Measurements from ENCODE around the gene SNPH.
A peak's percentile ranks its signal among the peaks of the same experiment; 100 is the strongest.
"Not testable (repeated sequence)": the region's sequence is repeated elsewhere in the genome, so short reads cannot be mapped to it uniquely, and the experiment has no call there.

The SNPH gene, protein sequence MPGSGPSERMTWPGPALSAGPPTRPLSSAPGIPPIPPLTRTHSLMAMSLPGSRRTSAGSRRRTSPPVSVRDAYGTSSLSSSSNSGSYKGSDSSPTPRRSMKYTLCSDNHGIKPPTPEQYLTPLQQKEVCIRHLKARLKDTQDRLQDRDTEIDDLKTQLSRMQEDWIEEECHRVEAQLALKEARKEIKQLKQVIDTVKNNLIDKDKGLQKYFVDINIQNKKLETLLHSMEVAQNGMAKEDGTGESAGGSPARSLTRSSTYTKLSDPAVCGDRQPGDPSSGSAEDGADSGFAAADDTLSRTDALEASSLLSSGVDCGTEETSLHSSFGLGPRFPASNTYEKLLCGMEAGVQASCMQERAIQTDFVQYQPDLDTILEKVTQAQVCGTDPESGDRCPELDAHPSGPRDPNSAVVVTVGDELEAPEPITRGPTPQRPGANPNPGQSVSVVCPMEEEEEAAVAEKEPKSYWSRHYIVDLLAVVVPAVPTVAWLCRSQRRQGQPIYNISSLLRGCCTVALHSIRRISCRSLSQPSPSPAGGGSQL

GRCh38 chr20:1266167-1266973 lies at the start of gene SNPH:
Gene SNPH (plus strand): TSS chr20:1266294. CDS start chr20:1296240, 29,946 bp downstream.
- H3K36me3 Mint-ChIP-seq (ENCODE audit: insufficient read depth): peaks cover 6% of the 10 kb centered on the region
- H3K4me1 Mint-ChIP-seq: peaks cover 36% of the 10 kb centered on the region
- no peaks in the 10 kb centered on the region for H3K27me3 Mint-ChIP-seq

GRCh38 chr20:1216527-1217427 lies 49.3 kb upstream of the SNPH start:
- H3K27ac Mint-ChIP-seq (ENCODE audit: low read depth); H3K36me3 Mint-ChIP-seq (ENCODE audit: insufficient read depth); ATAC-seq (replicated peaks; ENCODE audit: extremely low read depth, poor library complexity, severe bottlenecking); H3K9me3 Mint-ChIP-seq; DNase-seq (ENCODE audit: low spot score in 2 of 2); H3K4me3 Mint-ChIP-seq; H3K4me1 Mint-ChIP-seq: not testable (repeated sequence)
- H3K27me3 Mint-ChIP-seq: peaks cover 66% of the 10 kb centered on the region

More at GRCh38 chr20:1266167-1266973, at the start of gene SNPH:
- ATAC-seq (replicated peaks; ENCODE audit: extremely low read depth, poor library complexity, severe bottlenecking) (peak; percentile 93), DNase-seq (ENCODE audit: low spot score in 2 of 2) (peak; percentile 34 to 51)
- peak within 1 kb of the TSS; percentile 95 for H3K27ac Mint-ChIP-seq (ENCODE audit: low read depth)
- H3K9me3 Mint-ChIP-seq: no peaks in the 10 kb centered on the region
- peak within 1 kb of the TSS; percentile 79 for H3K4me3 Mint-ChIP-seq

DNA sequence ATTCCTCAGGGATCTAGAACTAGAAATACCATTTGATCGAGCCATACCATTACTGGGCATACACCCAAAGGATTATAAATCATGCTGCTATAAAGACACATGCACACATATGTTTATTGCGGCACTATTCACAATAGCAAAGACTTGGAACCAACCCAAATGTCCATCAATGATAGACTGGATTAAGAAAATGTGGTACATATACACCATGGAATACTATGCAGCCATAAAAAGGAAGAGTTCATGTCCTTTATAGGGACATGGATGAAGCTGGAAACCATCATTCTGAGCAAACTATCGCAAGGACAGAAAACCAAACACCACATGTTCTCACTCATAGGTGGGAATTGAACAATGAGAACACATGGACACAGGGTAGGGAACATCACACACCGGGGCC lies 43.3 kb upstream of the SNPH start:
- not testable (repeated sequence) for H3K4me3 Mint-ChIP-seq; ATAC-seq (replicated peaks; ENCODE audit: extremely low read depth, poor library complexity, severe bottlenecking); H3K36me3 Mint-ChIP-seq (ENCODE audit: insufficient read depth); H3K9me3 Mint-ChIP-seq; H3K27ac Mint-ChIP-seq (ENCODE audit: low read depth); H3K4me1 Mint-ChIP-seq; DNase-seq (ENCODE audit: low spot score in 2 of 2)
- H3K27me3 Mint-ChIP-seq: peaks cover 16% of the 10 kb centered on the region

- ATAC-seq (replicated peaks; ENCODE audit: extremely low read depth, poor library complexity, severe bottlenecking) (no peak), DNase-seq (ENCODE audit: low spot score in 2 of 2) (no peak)
- Mint-ChIP-seq H3K9me3 (no peaks in the 10 kb centered on the region), H3K27ac (ENCODE audit: low read depth) (no peak overlapping the region), H3K4me1 (peaks cover 5% of the 10 kb centered on the region), H3K36me3 (ENCODE audit: insufficient read depth) (peaks cover 2% of the 10 kb centered on the region), H3K4me3 (peak overlapping the region; percentile 57), H3K27me3 (peaks cover 9% of the 10 kb centered on the region)
Measured at GRCh38 chr20:1224205-1224890, 41.7 kb upstream of the SNPH start.

DNA sequence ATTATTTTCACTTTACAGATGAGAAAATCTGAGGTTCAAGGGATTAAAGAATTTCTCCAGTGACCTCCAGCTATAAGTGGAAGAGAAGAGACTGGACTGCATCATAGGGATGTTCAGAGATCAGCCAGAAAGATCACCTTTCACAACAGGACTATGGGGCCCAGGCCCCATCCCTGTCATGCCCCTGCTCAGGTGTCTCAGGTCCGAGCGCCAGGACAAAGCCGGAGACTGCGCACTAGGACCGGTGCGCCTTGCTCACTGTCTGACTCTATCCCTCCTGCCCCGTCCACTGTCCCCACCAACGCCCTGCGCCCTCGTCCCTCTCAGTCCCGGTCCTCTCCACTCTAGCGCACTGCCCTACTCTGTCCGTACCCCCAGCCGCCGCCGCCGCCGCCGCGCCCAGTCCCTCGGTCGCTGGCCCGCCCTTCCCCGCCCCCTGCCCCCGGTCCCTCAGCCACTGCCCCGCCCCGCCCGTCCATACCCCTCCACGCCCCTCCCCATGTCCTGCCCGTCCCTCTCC lies 40.8 kb upstream of the SNPH start:
- peaks cover 5% of the 10 kb centered on the region for H3K4me1 Mint-ChIP-seq
- H3K4me3 Mint-ChIP-seq: peak overlapping the region; percentile 57
- no peak overlapping the region for H3K27ac Mint-ChIP-seq (ENCODE audit: low read depth)
- no peak for DNase-seq (ENCODE audit: low spot score in 2 of 2)
- peak; percentile 26 for ATAC-seq (replicated peaks; ENCODE audit: extremely low read depth, poor library complexity, severe bottlenecking)
- peaks cover 2% of the 10 kb centered on the region for H3K36me3 Mint-ChIP-seq (ENCODE audit: insufficient read depth)
- H3K27me3 Mint-ChIP-seq: peaks cover 9% of the 10 kb centered on the region
- no peaks in the 10 kb centered on the region for H3K9me3 Mint-ChIP-seq

- DNase-seq (ENCODE audit: low spot score in 2 of 2): peak; percentile 42 to 43
- Mint-ChIP-seq H3K4me1 (peaks cover 5% of the 10 kb centered on the region), H3K27ac (ENCODE audit: low read depth) (no peak within 1 kb of the TSS), H3K36me3 (ENCODE audit: insufficient read depth) (peaks cover 2% of the 10 kb centered on the region), H3K9me3 (no peaks in the 10 kb centered on the region), H3K27me3 (peaks cover 9% of the 10 kb centered on the region), H3K4me3 (peak within 1 kb of the TSS; percentile 70)
- peak; percentile 73 for ATAC-seq (replicated peaks; ENCODE audit: extremely low read depth, poor library complexity, severe bottlenecking)
Measured at GRCh38 chr20:1225783-1226654, 40.1 kb upstream of the SNPH start, which contains the start of gene RAD21L1. Gene RAD21L1 (plus strand): TSS chr20:1226044. CDS start chr20:1228454, 2,410 bp downstream.

DNA sequence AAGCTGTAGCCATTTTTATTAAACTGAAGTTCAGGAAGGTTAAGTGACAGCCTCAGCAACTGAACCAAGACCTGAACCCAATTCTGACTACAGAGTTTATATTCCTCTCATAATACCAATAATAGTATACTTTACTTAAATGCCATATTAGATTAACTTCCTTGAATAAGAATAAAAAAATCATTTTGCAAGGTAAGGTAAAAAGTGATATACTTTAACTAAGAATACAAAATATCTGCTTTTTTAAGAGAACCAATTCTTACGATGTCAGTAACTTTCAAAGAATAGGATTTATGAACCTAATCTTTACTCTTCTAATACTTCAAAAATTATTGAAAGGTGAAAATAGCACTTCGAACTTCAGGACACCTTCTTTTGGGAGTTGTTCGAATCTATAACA lies 36.6 kb upstream of the SNPH start:
- no peak for DNase-seq (ENCODE audit: low spot score in 2 of 2)
- Mint-ChIP-seq H3K27me3 (peaks cover 9% of the 10 kb centered on the region), H3K4me1 (peaks cover 5% of the 10 kb centered on the region), H3K27ac (ENCODE audit: low read depth) (no peak overlapping the region), H3K36me3 (ENCODE audit: insufficient read depth) (no peaks in the 10 kb centered on the region), H3K9me3 (no peaks in the 10 kb centered on the region), H3K4me3 (no peak overlapping the region)
- no peak for ATAC-seq (replicated peaks; ENCODE audit: extremely low read depth, poor library complexity, severe bottlenecking)

DNA sequence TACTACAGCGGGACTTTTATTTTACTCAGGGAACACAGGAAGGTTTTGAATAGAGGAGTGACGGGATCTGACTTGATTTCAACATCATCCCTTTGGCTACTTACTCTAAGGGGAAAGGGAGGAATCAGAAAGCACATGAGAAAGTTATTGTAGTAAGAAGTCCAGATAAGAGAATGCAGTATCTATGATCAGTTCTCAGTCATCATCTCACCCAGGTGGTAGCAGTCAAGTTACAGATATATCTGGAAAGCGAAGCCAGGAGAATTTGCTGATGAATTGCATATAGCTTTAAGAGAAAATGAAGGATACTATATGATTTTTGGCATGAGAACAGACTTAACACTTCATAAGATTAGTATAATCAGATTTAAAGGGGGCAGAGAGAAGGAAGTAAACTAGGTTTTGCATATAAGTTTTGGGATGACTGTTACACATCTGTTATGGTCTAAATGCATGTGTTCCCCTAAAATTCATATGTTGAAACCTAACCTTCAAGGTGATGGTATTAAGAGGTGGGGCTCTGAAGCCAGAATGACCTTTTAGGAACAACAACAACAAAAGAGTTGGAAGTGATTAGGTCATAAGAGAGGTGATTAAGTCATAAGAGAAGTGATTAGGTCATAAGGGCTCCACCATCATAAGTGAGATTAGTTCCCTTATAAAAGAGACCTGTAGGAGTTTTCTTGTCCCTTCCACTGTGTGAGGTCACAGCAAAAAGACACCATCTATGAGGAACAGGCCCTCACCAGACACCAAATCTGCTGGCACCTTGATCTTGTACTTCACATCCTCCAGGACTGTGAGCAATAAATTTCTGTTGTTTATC lies 33.6 kb upstream of the SNPH start:
- Mint-ChIP-seq H3K27me3 (peaks cover 22% of the 10 kb centered on the region), H3K36me3 (ENCODE audit: insufficient read depth) (no peaks in the 10 kb centered on the region), H3K9me3 (no peaks in the 10 kb centered on the region), H3K4me3 (no peak overlapping the region), H3K27ac (ENCODE audit: low read depth) (no peak overlapping the region), H3K4me1 (no peaks in the 10 kb centered on the region)
- DNase-seq (ENCODE audit: low spot score in 2 of 2) (no peak), ATAC-seq (replicated peaks; ENCODE audit: extremely low read depth, poor library complexity, severe bottlenecking) (no peak)

GRCh38 chr20:1240549-1240948 lies 25.5 kb upstream of the SNPH start:
- DNase-seq (ENCODE audit: low spot score in 2 of 2) (no peak), ATAC-seq (replicated peaks; ENCODE audit: extremely low read depth, poor library complexity, severe bottlenecking) (no peak)
- no peaks in the 10 kb centered on the region for H3K9me3 Mint-ChIP-seq
- no peak overlapping the region for H3K4me3 Mint-ChIP-seq
- H3K27ac Mint-ChIP-seq (ENCODE audit: low read depth): no peak overlapping the region
- H3K36me3 Mint-ChIP-seq (ENCODE audit: insufficient read depth): no peaks in the 10 kb centered on the region
- H3K4me1 Mint-ChIP-seq: no peaks in the 10 kb centered on the region
- peaks cover 62% of the 10 kb centered on the region for H3K27me3 Mint-ChIP-seq

GRCh38 chr20:1241456-1241855 lies 24.6 kb upstream of the SNPH start:
- DNase-seq (ENCODE audit: low spot score in 2 of 2) (no peak), ATAC-seq (replicated peaks; ENCODE audit: extremely low read depth, poor library complexity, severe bottlenecking) (no peak)
- Mint-ChIP-seq H3K9me3 (no peaks in the 10 kb centered on the region), H3K4me1 (no peaks in the 10 kb centered on the region), H3K27ac (ENCODE audit: low read depth) (no peak overlapping the region), H3K36me3 (ENCODE audit: insufficient read depth) (no peaks in the 10 kb centered on the region), H3K27me3 (peaks cover 53% of the 10 kb centered on the region), H3K4me3 (no peak overlapping the region)
